ENCODE measurements around the gene RPS14. TPM values are rescaled to one million over a fixed set of nuclear protein-coding genes. Genes with fewer than 3 reads are reported as not detected.

Gene RPS14
- total RNA-seq, 1 donor from 2014 or later: 1,465 TPM

- Mint-ChIP-seq H3K9me3 (ENCODE audit: unreplicated experiment) (peaks cover 14% of the 10 kb centered on the region), H3K4me1 (ENCODE audit: low read depth, unreplicated experiment) (peaks cover 16% of the 10 kb centered on the region), H3K27ac (ENCODE audit: unreplicated experiment) (peak overlapping the region; percentile 76), H3K27me3 (ENCODE audit: unreplicated experiment) (peaks cover 6% of the 10 kb centered on the region), H3K36me3 (ENCODE audit: unreplicated experiment) (no peaks in the 10 kb centered on the region), H3K4me3 (ENCODE audit: unreplicated experiment) (peak overlapping the region; percentile 14)
- no peak for DNase-seq
- no peak for TF ChIP-seq CTCF (IDR thresholded peaks at IDR 0.05; ENCODE audit: partially characterized antibody, unreplicated experiment)
Observed at GRCh38 chr5:150460781-150461180, 11.2 kb upstream of the RPS14 start.

- peak; percentile 88 for DNase-seq
- Mint-ChIP-seq H3K9me3 (ENCODE audit: unreplicated experiment) (peaks cover 14% of the 10 kb centered on the region), H3K4me1 (ENCODE audit: low read depth, unreplicated experiment) (peaks cover 15% of the 10 kb centered on the region), H3K27me3 (ENCODE audit: unreplicated experiment) (peaks cover 6% of the 10 kb centered on the region), H3K4me3 (ENCODE audit: unreplicated experiment) (peak overlapping the region; percentile 65), H3K36me3 (ENCODE audit: unreplicated experiment) (no peaks in the 10 kb centered on the region), H3K27ac (ENCODE audit: unreplicated experiment) (peak overlapping the region; percentile 78)
- peak; percentile 85 for TF ChIP-seq CTCF (IDR thresholded peaks at IDR 0.05; ENCODE audit: partially characterized antibody, unreplicated experiment)
Observed at GRCh38 chr5:150458802-150459557, 9.4 kb upstream of the RPS14 start.

- peaks cover 15% of the 10 kb centered on the region for H3K4me1 Mint-ChIP-seq (ENCODE audit: low read depth, unreplicated experiment)
- H3K36me3 Mint-ChIP-seq (ENCODE audit: unreplicated experiment): no peaks in the 10 kb centered on the region
- DNase-seq: no peak
- H3K27me3 Mint-ChIP-seq (ENCODE audit: unreplicated experiment): peaks cover 6% of the 10 kb centered on the region
- H3K4me3 Mint-ChIP-seq (ENCODE audit: unreplicated experiment): no peak overlapping the region
- peaks cover 15% of the 10 kb centered on the region for H3K9me3 Mint-ChIP-seq (ENCODE audit: unreplicated experiment)
- H3K27ac Mint-ChIP-seq (ENCODE audit: unreplicated experiment): no peak overlapping the region
- TF ChIP-seq CTCF (IDR thresholded peaks at IDR 0.05; ENCODE audit: partially characterized antibody, unreplicated experiment): no peak
Observed at GRCh38 chr5:150457562-150458240, 8.2 kb upstream of the RPS14 start.

- Mint-ChIP-seq H3K9me3 (ENCODE audit: unreplicated experiment) (peaks cover 12% of the 10 kb centered on the region), H3K36me3 (ENCODE audit: unreplicated experiment) (no peaks in the 10 kb centered on the region), H3K27me3 (ENCODE audit: unreplicated experiment) (peaks cover 6% of the 10 kb centered on the region), H3K4me1 (ENCODE audit: low read depth, unreplicated experiment) (peaks cover 15% of the 10 kb centered on the region), H3K27ac (ENCODE audit: unreplicated experiment) (no peak overlapping the region), H3K4me3 (ENCODE audit: unreplicated experiment) (no peak overlapping the region)
- no peak for TF ChIP-seq CTCF (IDR thresholded peaks at IDR 0.05; ENCODE audit: partially characterized antibody, unreplicated experiment)
- DNase-seq: no peak
Observed at GRCh38 chr5:150457121-150457520, 7.6 kb upstream of the RPS14 start.
